IPS DF 4.7 (cell line): Measurements from ENCODE around the gene TMEM25.

Experiments
- DNase-seq: peaks from one replicate; pipeline ENCODE4 v3.0.0-alpha.2; 2013; ENCODE audit warnings: low spot score; ENCODE audit errors: extremely low read depth

TMEM25 gene

GRCh38 chr11:118581057-118581456, 50.1 kb downstream of the TMEM25 start:
- no peak for DNase-seq
